BE2C (cell line): Measurements from ENCODE around the gene KRT26.
"Not testable (repeated sequence)": the region's sequence is repeated elsewhere in the genome, so short reads cannot be mapped to it uniquely, and the experiment has no call there.

ENCODE experiments used
- DNase-seq: peaks from one replicate; pipeline ENCODE4 v3.0.0-alpha.2; 2020
- H3K27me3 ChIP-seq: fragments of 250-450 bp; sonication (Bioruptor Pico); 2 replicates; pipeline ENCODE4 v1.5.1; 2020; ENCODE audit warnings: mild to moderate bottlenecking
- H3K36me3 ChIP-seq: fragments of 250-450 bp; sonication (Bioruptor Pico); 2 replicates; pipeline ENCODE4 v1.5.1; 2020; ENCODE audit warnings: mild to moderate bottlenecking
- H3K4me1 ChIP-seq: fragments of 250-450 bp; sonication (Bioruptor Pico); 2 replicates; pipeline ENCODE4 v1.5.1; 2020
- H3K4me3 ChIP-seq: 2 replicates; pipeline ENCODE4 v1.5.1; 2011; ENCODE audit warnings: low read depth, low read length
- H3K9me3 ChIP-seq: fragments of 250-450 bp; sonication (Bioruptor Pico); 2 replicates; pipeline ENCODE4 v1.5.1; 2020
- CTCF ChIP-seq: IDR thresholded peaks from 2 replicates; pipeline ENCODE4 v1.5.1; 2012; ENCODE audit warnings: mild to moderate bottlenecking, low read depth, low read length

The KRT26 gene

GRCh38 chr17:40751065-40751464 is 20.9 kb downstream of the KRT26 start:
- Histone ChIP-seq H3K27me3 (peaks cover 41% of the 10 kb centered on the region), H3K4me3 (no peak overlapping the region), H3K36me3 (no peaks in the 10 kb centered on the region), H3K4me1 (no peaks in the 10 kb centered on the region), H3K9me3 (no peaks in the 10 kb centered on the region)
- DNase-seq: no peak
- TF ChIP-seq CTCF: no peak

GRCh38 chr17:40750391-40750790 is 21.6 kb downstream of the KRT26 start:
- TF ChIP-seq CTCF: no peak
- no peaks in the 10 kb centered on the region for H3K4me1 ChIP-seq
- no peak overlapping the region for H3K4me3 ChIP-seq
- H3K36me3 ChIP-seq: no peaks in the 10 kb centered on the region
- peaks cover 35% of the 10 kb centered on the region for H3K27me3 ChIP-seq
- no peaks in the 10 kb centered on the region for H3K9me3 ChIP-seq
- DNase-seq: no peak

GRCh38 chr17:40748666-40749065 is 23.3 kb downstream of the KRT26 start:
- not testable (repeated sequence) for H3K4me1 ChIP-seq, DNase-seq
- peaks cover 30% of the 10 kb centered on the region for H3K27me3 ChIP-seq

GRCh38 chr17:40738553-40738952 is 33.4 kb downstream of the KRT26 start:
- Histone ChIP-seq H3K4me1 (no peaks in the 10 kb centered on the region), H3K27me3 (peaks cover 56% of the 10 kb centered on the region), H3K9me3 (no peaks in the 10 kb centered on the region), H3K4me3 (no peak overlapping the region), H3K36me3 (no peaks in the 10 kb centered on the region)
- DNase-seq: no peak
- no peak for TF ChIP-seq CTCF

More at GRCh38 chr17:40748666-40749065, 23.3 kb downstream of the KRT26 start:
- H3K4me3 ChIP-seq, H3K36me3 ChIP-seq, H3K9me3 ChIP-seq: not testable (repeated sequence)

GRCh38 chr17:40735016-40735415 is 37.0 kb downstream of the KRT26 start:
- Histone ChIP-seq H3K9me3 (no peaks in the 10 kb centered on the region), H3K4me1 (no peaks in the 10 kb centered on the region), H3K4me3 (no peak overlapping the region), H3K27me3 (peaks cover 59% of the 10 kb centered on the region), H3K36me3 (no peaks in the 10 kb centered on the region)
- no peak for DNase-seq
- no peak for TF ChIP-seq CTCF

GRCh38 chr17:40734018-40734417 is 38.0 kb downstream of the KRT26 start:
- DNase-seq: no peak
- H3K4me3 ChIP-seq: no peak overlapping the region
- H3K36me3 ChIP-seq: no peaks in the 10 kb centered on the region
- H3K4me1 ChIP-seq: no peaks in the 10 kb centered on the region
- peaks cover 54% of the 10 kb centered on the region for H3K27me3 ChIP-seq
- no peak for TF ChIP-seq CTCF
- no peaks in the 10 kb centered on the region for H3K9me3 ChIP-seq

GRCh38 chr17:40730970-40731369 is 41.0 kb downstream of the KRT26 start:
- no peak for TF ChIP-seq CTCF
- H3K36me3 ChIP-seq: no peaks in the 10 kb centered on the region
- peaks cover 56% of the 10 kb centered on the region for H3K27me3 ChIP-seq
- H3K4me1 ChIP-seq: no peaks in the 10 kb centered on the region
- DNase-seq: no peak
- H3K9me3 ChIP-seq: no peaks in the 10 kb centered on the region
- H3K4me3 ChIP-seq: no peak overlapping the region
